ENCODE measurements around the gene UVSSA.
A peak's percentile ranks its signal among the peaks of the same experiment; 100 is the strongest.

Gene UVSSA

DNA sequence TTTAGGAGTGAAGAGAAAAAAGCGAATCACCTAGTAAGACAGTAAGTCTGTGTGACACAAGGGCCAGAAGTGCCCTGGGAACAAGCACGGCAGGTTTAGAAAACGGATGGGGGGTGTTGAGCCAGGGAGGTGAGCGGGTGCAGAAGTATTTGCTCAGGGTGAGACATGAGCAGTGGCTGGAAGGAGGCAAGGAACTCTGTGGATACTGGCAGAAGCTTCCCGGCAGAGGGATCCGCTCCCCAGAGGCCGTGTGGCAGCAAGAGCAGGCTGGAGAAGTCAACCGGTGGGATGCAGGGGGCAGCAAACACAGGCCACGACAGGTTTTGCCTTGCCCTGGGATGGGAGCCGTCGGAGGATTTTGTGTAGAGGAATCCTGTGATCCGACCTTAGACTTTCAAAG lies 2.3 kb upstream of the UVSSA start:
- TF ChIP-seq, protein P1, sequence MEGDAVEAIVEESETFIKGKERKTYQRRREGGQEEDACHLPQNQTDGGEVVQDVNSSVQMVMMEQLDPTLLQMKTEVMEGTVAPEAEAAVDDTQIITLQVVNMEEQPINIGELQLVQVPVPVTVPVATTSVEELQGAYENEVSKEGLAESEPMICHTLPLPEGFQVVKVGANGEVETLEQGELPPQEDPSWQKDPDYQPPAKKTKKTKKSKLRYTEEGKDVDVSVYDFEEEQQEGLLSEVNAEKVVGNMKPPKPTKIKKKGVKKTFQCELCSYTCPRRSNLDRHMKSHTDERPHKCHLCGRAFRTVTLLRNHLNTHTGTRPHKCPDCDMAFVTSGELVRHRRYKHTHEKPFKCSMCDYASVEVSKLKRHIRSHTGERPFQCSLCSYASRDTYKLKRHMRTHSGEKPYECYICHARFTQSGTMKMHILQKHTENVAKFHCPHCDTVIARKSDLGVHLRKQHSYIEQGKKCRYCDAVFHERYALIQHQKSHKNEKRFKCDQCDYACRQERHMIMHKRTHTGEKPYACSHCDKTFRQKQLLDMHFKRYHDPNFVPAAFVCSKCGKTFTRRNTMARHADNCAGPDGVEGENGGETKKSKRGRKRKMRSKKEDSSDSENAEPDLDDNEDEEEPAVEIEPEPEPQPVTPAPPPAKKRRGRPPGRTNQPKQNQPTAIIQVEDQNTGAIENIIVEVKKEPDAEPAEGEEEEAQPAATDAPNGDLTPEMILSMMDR (IDR thresholded peaks at IDR 0.05; ENCODE audit: control extremely low read depth, extremely low read depth, low read depth, missing control alignments) = no peak
- ChIA-PET CTCF (interaction anchor here (1.5 to 4.1 kb wide), 3 partner anchors 17 to 214 kb away, joined by 3 to 25 read pairs (median 12); no protein-coding TSS in a partner anchor), POLR2A (no interaction called here)
- DNase-seq (ENCODE audit: extremely low spot score) = no peak

DNA sequence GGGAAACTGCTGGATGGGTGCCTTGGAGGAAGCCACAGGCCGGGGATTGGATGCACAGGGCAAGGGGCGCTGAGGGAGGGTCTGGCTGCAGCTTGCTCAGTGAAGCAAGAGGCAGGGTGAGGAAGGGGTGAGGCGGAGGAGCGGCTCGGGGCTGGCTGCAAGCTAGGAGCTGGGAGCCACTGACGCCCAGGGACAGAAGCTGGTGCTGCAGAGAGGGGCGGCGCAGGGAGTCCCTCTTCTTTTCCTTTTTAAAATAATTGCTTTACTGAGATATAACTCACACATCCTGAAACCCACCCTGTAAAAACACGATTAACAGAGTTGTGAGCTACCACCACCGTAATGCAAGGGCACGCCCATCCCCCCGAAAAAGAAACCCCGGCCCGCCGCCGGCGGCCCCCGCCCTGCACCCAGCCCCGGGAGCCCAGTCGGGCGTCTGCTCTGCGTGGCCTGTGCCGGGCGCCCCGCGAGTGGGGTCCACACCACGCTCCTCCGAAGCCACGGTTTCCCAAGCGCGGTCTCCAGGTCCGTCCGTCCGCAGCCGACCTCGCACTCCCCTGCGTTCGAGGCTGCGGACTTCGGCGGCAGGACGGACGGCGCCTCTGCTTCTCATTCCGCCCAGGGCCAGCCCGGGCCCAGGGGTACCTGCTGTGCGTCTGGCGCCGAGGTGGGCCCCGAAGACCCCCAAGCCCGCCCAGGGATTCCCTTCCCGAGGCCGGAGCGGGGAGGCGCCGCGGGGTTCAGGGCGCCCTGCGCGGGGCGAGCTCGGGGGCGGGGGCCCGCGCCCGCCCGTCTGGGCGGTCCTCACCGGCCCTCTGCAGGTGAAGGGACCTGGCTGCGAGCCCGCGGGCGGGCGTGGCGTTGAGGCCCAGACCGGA lies 866 bp upstream of the UVSSA start:
- peak; percentile 57 for DNase-seq (ENCODE audit: extremely low spot score)
- ChIA-PET POLR2A (interaction anchor here (1.1 to 1.3 kb wide), 3 partner anchors 37 to 209 kb away, joined by 3 to 6 read pairs (median 3); partner anchors contain the start of gene MAEA), CTCF (interaction anchor here (1.0 to 4.1 kb wide), 10 partner anchors 10 to 283 kb away, joined by 3 to 25 read pairs (median 5); partner anchors contain the start of gene CTBP1)
- TF ChIP-seq, protein P1 (IDR thresholded peaks at IDR 0.05; ENCODE audit: control extremely low read depth, extremely low read depth, low read depth, missing control alignments) = peak; percentile 4

DNA sequence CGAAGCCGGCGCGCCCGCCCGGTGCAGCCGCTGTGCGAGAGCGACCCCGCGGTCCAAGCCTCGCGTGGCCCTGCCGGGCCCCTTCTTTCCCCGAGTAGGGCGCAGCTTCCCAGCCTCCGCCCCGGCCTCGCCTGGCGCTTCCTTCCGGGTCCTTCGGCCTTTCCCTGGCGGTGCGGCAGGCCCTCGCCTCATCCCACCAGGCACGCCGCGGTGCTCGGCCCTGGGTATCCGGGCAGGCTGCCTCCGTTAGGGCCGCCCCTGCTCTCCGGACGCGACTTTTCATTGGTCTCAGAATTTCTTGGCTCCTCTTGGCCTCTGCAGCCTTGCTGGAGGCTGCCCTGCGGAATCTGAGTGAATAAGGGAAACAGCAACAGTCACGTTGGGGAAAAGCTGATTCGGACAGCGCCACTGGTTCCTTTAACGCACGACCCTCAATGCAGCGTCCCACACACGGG lies 429 bp downstream of the UVSSA start:
- peak; percentile 73 for DNase-seq (ENCODE audit: extremely low spot score)
- TF ChIP-seq, protein P1 (IDR thresholded peaks at IDR 0.05; ENCODE audit: control extremely low read depth, extremely low read depth, low read depth, missing control alignments) = no peak
- ChIA-PET CTCF (interaction anchor here (1.0 to 4.1 kb wide), 11 partner anchors 9 to 282 kb away, joined by 3 to 25 read pairs (median 5); no protein-coding TSS in a partner anchor), POLR2A (interaction anchor here (1.1 kb wide), 2 partner anchors 38 to 210 kb away, joined by 3 read pairs; no protein-coding TSS in a partner anchor)

DNA sequence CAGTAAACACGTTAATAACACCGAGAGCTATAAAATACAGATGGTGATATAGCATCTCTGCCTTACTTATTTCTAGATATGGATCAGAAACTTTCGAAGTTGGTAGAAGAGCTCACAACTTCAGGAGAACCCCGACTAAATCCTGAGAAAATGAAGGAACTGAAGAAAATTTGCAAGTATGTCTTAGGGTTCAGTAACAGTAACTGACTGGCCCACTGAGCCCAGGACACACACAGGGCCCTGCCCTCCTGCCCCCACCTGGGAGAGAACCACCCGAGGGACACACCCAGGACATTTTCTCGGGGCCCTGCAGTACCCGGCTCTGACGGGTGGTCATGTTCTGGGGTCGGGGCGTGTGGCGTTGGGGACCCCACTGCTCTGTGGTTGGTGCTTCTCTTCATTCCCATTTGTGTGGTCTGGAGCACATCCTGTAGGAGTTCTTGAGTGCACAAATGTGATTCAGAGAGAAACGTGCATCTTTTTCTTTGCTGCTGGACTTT lies 1.1 kb downstream of the UVSSA start:
- ChIA-PET CTCF (interaction anchor here (0.8 to 4.1 kb wide), 9 partner anchors 8 to 345 kb away, joined by 3 to 25 read pairs (median 3); no protein-coding TSS in a partner anchor), POLR2A (no interaction called here)
- TF ChIP-seq, protein P1 (IDR thresholded peaks at IDR 0.05; ENCODE audit: control extremely low read depth, extremely low read depth, low read depth, missing control alignments) = no peak

DNA sequence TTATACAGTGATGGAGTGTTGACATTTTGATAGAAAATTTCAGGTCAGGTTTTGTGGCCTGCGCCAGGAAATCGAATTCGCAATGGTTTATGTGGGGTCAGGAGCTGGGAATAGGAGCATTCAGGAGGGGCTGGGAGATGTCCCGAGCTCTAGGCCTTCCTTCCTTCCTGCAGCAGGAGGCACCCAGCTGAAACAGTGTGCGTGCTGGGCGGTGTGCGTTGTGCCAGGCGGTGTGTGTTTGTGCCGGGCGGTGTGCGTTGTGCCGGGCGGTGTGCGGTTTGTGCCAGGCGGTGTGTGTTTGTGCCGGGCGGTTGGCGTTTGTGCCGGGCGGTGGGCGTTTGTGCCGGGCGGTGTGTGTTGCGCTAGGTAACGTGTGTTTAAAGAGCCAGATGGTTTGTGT lies 1.7 kb downstream of the UVSSA start:
- DNase-seq (ENCODE audit: extremely low spot score) = no peak
- ChIA-PET POLR2A (no interaction called here), CTCF (interaction anchor here (1.3 to 3.5 kb wide), 5 partner anchors 7 to 339 kb away, joined by 3 to 18 read pairs (median 3); no protein-coding TSS in a partner anchor)
- TF ChIP-seq, protein P1 (IDR thresholded peaks at IDR 0.05; ENCODE audit: control extremely low read depth, extremely low read depth, low read depth, missing control alignments) = no peak

More for the DNA sequence above, 1.1 kb downstream of the UVSSA start:
- DNase-seq (ENCODE audit: extremely low spot score) = no peak

Measured in GM10248 (cell line).